WTC11 (cell line): Measurements from ENCODE around the gene TFB1M. TPM values are rescaled to one million over a fixed set of nuclear protein-coding genes. Genes with fewer than 3 reads are reported as not detected.
"Not testable (repeated sequence)": the region's sequence is repeated elsewhere in the genome, so short reads cannot be mapped to it uniquely, and the experiment has no call there.

Experiments
- ATAC-seq: fragments of 200-7000 bp; cut with Tn5 transposase; 2 replicates; pipeline ENCODE4 v1.10.0; 2021; ENCODE audit warnings: mild to moderate bottlenecking, moderate library complexity
- CTCF ChIA-PET: fragments of 300-600 bp; sonication (Branson Sonifier 250); formaldehyde crosslinking; loops from one replicate; lab custom pipeline; 2021; ENCODE audit warnings: antibody characterized with exemption; lab: Charles Lee
- POLR2A ChIA-PET: fragments of 350-600 bp; sonication (Branson Sonifier 250); formaldehyde crosslinking; loops from one replicate; lab custom pipeline; 2021; ENCODE audit warnings: antibody characterized with exemption; lab: Charles Lee
- DNase-seq: peaks from one replicate; pipeline ENCODE4 v3.0.0; 2021; ENCODE audit warnings: low spot score
- H3K27ac Mint-ChIP-seq: 2 replicates; pipeline ENCODE4 v1.8.0; 2021; ENCODE audit warnings: mixed read lengths
- H3K27me3 Mint-ChIP-seq: 2 replicates; pipeline ENCODE4 v1.8.0; 2021; ENCODE audit warnings: low read depth, mild to moderate bottlenecking, moderate library complexity, mixed read lengths
- H3K36me3 Mint-ChIP-seq: 2 replicates; pipeline ENCODE4 v1.8.0; 2021; ENCODE audit warnings: mixed read lengths
- H3K4me1 Mint-ChIP-seq: 2 replicates; pipeline ENCODE4 v1.8.0; 2022; ENCODE audit warnings: mixed read lengths
- H3K4me3 Mint-ChIP-seq: 2 replicates; pipeline ENCODE4 v1.8.0; 2021; ENCODE audit warnings: mild to moderate bottlenecking, moderate library complexity, mixed read lengths
- H3K9me3 Mint-ChIP-seq: 2 replicates; pipeline ENCODE4 v1.8.0; 2021; ENCODE audit warnings: mixed read lengths
- ATF1 ChIP-seq: sonication (generic); formaldehyde crosslinking; IDR thresholded peaks from 2 replicates; pipeline ENCODE4 v1.8.1; 2023; ENCODE audit warnings: mild to moderate bottlenecking, moderate library complexity, missing genetic modification reagents
- GRHL2 ChIP-seq: fragments of 250-450 bp; sonication (Bioruptor Pico); IDR thresholded peaks from 2 replicates; pipeline ENCODE4 v1.8.0; 2022; ENCODE audit warnings: mild to moderate bottlenecking, moderate library complexity; ENCODE audit not compliant: insufficient replicate concordance, severe bottlenecking
- GTF2I ChIP-seq: fragments of 250-450 bp; sonication (Bioruptor Pico); conservative IDR thresholded peaks from 2 replicates; pipeline ENCODE4 v1.4.0; 2021; ENCODE audit warnings: mild to moderate bottlenecking
- JAZF1 ChIP-seq: fragments of 250-450 bp; sonication (Bioruptor Pico); IDR thresholded peaks from 2 replicates; pipeline ENCODE4 v1.9.0; 2021; ENCODE audit warnings: moderate library complexity, mild to moderate bottlenecking, inconsistent platforms
- JUN ChIP-seq: sonication (generic); formaldehyde crosslinking; IDR thresholded peaks from 2 replicates; pipeline ENCODE4 v1.8.0; 2023; ENCODE audit warnings: mild to moderate bottlenecking, missing genetic modification reagents
- KAT7 ChIP-seq: sonication (generic); formaldehyde crosslinking; IDR thresholded peaks from 2 replicates; pipeline ENCODE4 v1.8.1; 2023; ENCODE audit warnings: missing genetic modification reagents, mild to moderate bottlenecking, borderline replicate concordance
- MXD4 ChIP-seq: fragments of 250-450 bp; sonication (Bioruptor Pico); IDR thresholded peaks from 2 replicates; pipeline ENCODE4 v1.8.0; 2021; ENCODE audit warnings: mild to moderate bottlenecking, moderate library complexity, borderline replicate concordance
- RORB ChIP-seq: fragments of 250-450 bp; sonication (Bioruptor Pico); IDR thresholded peaks from 2 replicates; pipeline ENCODE4 v1.9.0; 2021; ENCODE audit warnings: mild to moderate bottlenecking
- SMAD4 ChIP-seq: sonication (generic); formaldehyde crosslinking; IDR thresholded peaks from 2 replicates; pipeline ENCODE4 v1.8.0; 2022; ENCODE audit warnings: mild to moderate bottlenecking, missing genetic modification reagents
- TEAD4 ChIP-seq: sonication (generic); formaldehyde crosslinking; IDR thresholded peaks from 2 replicates; pipeline ENCODE4 v1.8.0; 2022; ENCODE audit warnings: mild to moderate bottlenecking, missing genetic modification reagents
- TP53 ChIP-seq: sonication (generic); formaldehyde crosslinking; IDR thresholded peaks from 2 replicates; pipeline ENCODE4 v1.8.1; 2023; ENCODE audit warnings: mild to moderate bottlenecking, missing genetic modification reagents
- ZNF138 ChIP-seq: sonication (generic); formaldehyde crosslinking; conservative IDR thresholded peaks from 2 replicates; pipeline ENCODE4 v1.8.1; 2022; ENCODE audit warnings: mild to moderate bottlenecking, moderate library complexity, missing genetic modification reagents
- ZNF263 ChIP-seq: sonication (generic); formaldehyde crosslinking; IDR thresholded peaks from 2 replicates; pipeline ENCODE4 v1.8.1; 2022; ENCODE audit warnings: low read depth, mild to moderate bottlenecking, moderate library complexity, missing genetic modification reagents
- ZNF671 ChIP-seq: fragments of 250-450 bp; sonication (Bioruptor Pico); IDR thresholded peaks from 2 replicates; pipeline ENCODE4 v1.8.0; 2021; ENCODE audit warnings: mild to moderate bottlenecking
- total RNA-seq: library from RNA; stranded (reverse); gene quantifications from 3 replicates; pipeline ENCODE4 v1.2.3, GENCODE V29; 2021
- TF ChIP-seq, protein P1 (sequence below): sonication (generic); formaldehyde crosslinking; conservative IDR thresholded peaks from 2 replicates; pipeline ENCODE4 v1.8.1; 2022; ENCODE audit warnings: mild to moderate bottlenecking, missing genetic modification reagents
- TF ChIP-seq, protein P2 (sequence below): sonication (generic); formaldehyde crosslinking; IDR thresholded peaks from 2 replicates; pipeline ENCODE4 v1.8.1; 2023; ENCODE audit warnings: mild to moderate bottlenecking, missing genetic modification reagents, moderate library complexity
- TF ChIP-seq, protein P3 (sequence below): sonication (generic); formaldehyde crosslinking; IDR thresholded peaks from 2 replicates; pipeline ENCODE4 v1.8.1; 2023; ENCODE audit warnings: mild to moderate bottlenecking, missing genetic modification reagents
- TF ChIP-seq, protein P4 (sequence below): sonication (generic); formaldehyde crosslinking; IDR thresholded peaks from 2 replicates; pipeline ENCODE4 v1.8.0; 2023; ENCODE audit warnings: mild to moderate bottlenecking, missing genetic modification reagents
- TF ChIP-seq, protein P5 (sequence below): fragments of 250-450 bp; sonication (Bioruptor Pico); IDR thresholded peaks from 2 replicates; pipeline ENCODE4 v1.9.0; 2021; ENCODE audit warnings: mild to moderate bottlenecking
- TF ChIP-seq, protein P6 (sequence below): sonication (generic); formaldehyde crosslinking; IDR thresholded peaks from 2 replicates; pipeline ENCODE4 v1.8.0; 2023; ENCODE audit warnings: missing genetic modification reagents

The TFB1M gene
- total RNA-seq, 1 experiment from 2014 or later: 41.8 TPM

DNA sequence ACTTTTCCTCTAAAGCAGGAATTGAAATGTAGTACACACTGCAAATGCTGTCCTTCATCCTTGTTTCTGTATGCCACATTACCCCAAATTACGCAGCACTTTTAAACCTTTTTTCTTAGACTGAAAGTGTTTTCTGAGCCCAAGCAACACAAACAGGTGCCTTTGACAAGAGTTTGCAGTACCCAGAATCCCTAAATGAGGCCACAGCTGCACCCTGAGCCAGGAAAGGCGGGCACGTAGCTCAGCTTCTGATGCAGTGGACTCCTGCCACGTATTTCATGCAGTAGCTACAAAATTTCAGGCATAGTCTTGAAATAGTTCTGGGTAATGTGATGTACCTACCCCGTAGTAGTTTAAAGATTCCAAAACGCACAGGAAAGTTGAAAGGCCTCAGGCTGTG lies 81.4 kb downstream of the TFB1M start:
- ATAC-seq (no peak), DNase-seq (no peak)
- H3K9me3 Mint-ChIP-seq: peaks cover 33% of the 10 kb centered on the region
- peaks cover 16% of the 10 kb centered on the region for H3K4me1 Mint-ChIP-seq
- H3K4me3 Mint-ChIP-seq: no peak overlapping the region
- H3K36me3 Mint-ChIP-seq: peaks cover 40% of the 10 kb centered on the region
- no peak overlapping the region for H3K27ac Mint-ChIP-seq
- TF ChIP-seq, protein P1, sequence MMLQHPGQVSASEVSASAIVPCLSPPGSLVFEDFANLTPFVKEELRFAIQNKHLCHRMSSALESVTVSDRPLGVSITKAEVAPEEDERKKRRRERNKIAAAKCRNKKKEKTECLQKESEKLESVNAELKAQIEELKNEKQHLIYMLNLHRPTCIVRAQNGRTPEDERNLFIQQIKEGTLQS (CRISPR knock-in tag): no peak
- TF ChIP-seq KAT7 (CRISPR knock-in tag) (no peak), TP53 (CRISPR knock-in tag) (no peak), JUN (CRISPR knock-in tag) (no peak), TEAD4 (CRISPR knock-in tag) (no peak), ZNF138 (CRISPR knock-in tag) (no peak), SMAD4 (CRISPR knock-in tag) (no peak), ATF1 (CRISPR knock-in tag) (no peak), GRHL2 (CRISPR knock-in tag) (no peak), ZNF671 (no peak), GTF2I (CRISPR knock-in tag) (no peak), JAZF1 (CRISPR knock-in tag) (no peak), MXD4 (CRISPR knock-in tag) (no peak), RORB (CRISPR knock-in tag) (no peak), ZNF263 (CRISPR knock-in tag) (no peak)
- TF ChIP-seq, protein P2, sequence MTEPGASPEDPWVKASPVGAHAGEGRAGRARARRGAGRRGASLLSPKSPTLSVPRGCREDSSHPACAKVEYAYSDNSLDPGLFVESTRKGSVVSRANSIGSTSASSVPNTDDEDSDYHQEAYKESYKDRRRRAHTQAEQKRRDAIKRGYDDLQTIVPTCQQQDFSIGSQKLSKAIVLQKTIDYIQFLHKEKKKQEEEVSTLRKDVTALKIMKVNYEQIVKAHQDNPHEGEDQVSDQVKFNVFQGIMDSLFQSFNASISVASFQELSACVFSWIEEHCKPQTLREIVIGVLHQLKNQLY: no peak
- TF ChIP-seq, protein P3, sequence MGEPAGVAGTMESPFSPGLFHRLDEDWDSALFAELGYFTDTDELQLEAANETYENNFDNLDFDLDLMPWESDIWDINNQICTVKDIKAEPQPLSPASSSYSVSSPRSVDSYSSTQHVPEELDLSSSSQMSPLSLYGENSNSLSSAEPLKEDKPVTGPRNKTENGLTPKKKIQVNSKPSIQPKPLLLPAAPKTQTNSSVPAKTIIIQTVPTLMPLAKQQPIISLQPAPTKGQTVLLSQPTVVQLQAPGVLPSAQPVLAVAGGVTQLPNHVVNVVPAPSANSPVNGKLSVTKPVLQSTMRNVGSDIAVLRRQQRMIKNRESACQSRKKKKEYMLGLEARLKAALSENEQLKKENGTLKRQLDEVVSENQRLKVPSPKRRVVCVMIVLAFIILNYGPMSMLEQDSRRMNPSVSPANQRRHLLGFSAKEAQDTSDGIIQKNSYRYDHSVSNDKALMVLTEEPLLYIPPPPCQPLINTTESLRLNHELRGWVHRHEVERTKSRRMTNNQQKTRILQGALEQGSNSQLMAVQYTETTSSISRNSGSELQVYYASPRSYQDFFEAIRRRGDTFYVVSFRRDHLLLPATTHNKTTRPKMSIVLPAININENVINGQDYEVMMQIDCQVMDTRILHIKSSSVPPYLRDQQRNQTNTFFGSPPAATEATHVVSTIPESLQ (CRISPR knock-in tag): no peak
- TF ChIP-seq, protein P4, sequence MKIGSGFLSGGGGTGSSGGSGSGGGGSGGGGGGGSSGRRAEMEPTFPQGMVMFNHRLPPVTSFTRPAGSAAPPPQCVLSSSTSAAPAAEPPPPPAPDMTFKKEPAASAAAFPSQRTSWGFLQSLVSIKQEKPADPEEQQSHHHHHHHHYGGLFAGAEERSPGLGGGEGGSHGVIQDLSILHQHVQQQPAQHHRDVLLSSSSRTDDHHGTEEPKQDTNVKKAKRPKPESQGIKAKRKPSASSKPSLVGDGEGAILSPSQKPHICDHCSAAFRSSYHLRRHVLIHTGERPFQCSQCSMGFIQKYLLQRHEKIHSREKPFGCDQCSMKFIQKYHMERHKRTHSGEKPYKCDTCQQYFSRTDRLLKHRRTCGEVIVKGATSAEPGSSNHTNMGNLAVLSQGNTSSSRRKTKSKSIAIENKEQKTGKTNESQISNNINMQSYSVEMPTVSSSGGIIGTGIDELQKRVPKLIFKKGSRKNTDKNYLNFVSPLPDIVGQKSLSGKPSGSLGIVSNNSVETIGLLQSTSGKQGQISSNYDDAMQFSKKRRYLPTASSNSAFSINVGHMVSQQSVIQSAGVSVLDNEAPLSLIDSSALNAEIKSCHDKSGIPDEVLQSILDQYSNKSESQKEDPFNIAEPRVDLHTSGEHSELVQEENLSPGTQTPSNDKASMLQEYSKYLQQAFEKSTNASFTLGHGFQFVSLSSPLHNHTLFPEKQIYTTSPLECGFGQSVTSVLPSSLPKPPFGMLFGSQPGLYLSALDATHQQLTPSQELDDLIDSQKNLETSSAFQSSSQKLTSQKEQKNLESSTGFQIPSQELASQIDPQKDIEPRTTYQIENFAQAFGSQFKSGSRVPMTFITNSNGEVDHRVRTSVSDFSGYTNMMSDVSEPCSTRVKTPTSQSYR (CRISPR knock-in tag): no peak
- TF ChIP-seq, protein P5, sequence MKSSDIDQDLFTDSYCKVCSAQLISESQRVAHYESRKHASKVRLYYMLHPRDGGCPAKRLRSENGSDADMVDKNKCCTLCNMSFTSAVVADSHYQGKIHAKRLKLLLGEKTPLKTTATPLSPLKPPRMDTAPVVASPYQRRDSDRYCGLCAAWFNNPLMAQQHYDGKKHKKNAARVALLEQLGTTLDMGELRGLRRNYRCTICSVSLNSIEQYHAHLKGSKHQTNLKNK (CRISPR knock-in tag): no peak
- TF ChIP-seq, protein P6, sequence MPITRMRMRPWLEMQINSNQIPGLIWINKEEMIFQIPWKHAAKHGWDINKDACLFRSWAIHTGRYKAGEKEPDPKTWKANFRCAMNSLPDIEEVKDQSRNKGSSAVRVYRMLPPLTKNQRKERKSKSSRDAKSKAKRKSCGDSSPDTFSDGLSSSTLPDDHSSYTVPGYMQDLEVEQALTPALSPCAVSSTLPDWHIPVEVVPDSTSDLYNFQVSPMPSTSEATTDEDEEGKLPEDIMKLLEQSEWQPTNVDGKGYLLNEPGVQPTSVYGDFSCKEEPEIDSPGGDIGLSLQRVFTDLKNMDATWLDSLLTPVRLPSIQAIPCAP: no peak
- peaks cover 3% of the 10 kb centered on the region; the same call in 1 of the 2 replicates for H3K27me3 Mint-ChIP-seq
- POLR2A ChIA-PET: no interaction called here
- CTCF ChIA-PET: interaction anchor here (1.6 to 3.2 kb wide), 2 partner anchors 10 to 15 kb away, joined by 7 to 24 read pairs; no protein-coding TSS in a partner anchor

DNA sequence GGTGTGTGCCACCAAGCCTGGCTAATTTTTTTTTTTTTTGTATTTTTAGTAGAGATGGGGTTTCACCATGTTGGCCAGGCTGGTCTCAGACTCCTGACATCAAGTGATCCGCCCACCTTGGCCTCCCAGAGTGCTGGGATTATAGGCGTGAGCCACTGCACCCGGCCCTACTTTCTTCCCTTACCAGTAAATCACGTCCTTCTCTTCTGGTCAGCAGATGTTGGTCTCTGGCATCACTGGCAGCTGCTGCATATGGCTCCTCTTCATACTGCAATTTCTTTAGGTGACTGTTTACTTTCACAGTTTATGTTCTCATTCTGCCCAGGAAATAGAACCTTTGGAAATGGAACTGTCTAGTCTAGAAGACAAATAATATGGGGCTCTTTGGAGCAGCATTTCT lies 83.3 kb downstream of the TFB1M start:
- POLR2A ChIA-PET, DNase-seq, H3K27me3 Mint-ChIP-seq, H3K4me3 Mint-ChIP-seq, H3K27ac Mint-ChIP-seq, ATAC-seq, CTCF ChIA-PET: not testable (repeated sequence)
- H3K9me3 Mint-ChIP-seq: peaks cover 21% of the 10 kb centered on the region
- H3K4me1 Mint-ChIP-seq: peaks cover 28% of the 10 kb centered on the region
- peaks cover 28% of the 10 kb centered on the region for H3K36me3 Mint-ChIP-seq
